ENCODE data around the gene FLT3.
A peak's percentile ranks its signal among the peaks of the same experiment; 100 is the strongest.
"Not testable (repeated sequence)": the region's sequence is repeated elsewhere in the genome, so short reads cannot be mapped to it uniquely, and the experiment has no call there.

FLT3 gene

DNA sequence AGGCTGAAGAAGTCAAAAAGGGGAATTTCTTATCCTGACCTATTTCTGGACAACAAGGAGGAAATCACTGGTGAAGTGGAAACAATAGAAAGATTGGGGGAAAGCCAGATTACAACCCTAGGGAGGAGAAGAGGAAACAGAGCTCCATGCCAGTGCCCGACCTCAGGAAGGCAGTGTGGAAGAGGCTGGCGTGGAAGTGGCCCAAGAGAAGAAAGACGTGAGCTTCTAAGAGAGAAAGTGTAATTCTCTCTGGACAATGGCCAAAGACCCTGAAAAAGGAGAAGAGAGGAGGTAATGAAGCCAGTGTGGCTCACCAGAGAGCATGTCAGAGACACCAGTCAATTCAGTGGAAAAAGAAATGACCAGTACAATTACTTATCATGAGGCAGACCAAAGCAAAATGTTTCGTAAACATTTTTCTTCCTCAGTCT lies 59.3 kb downstream of the FLT3 start:
- TF ChIP-seq, protein P1, sequence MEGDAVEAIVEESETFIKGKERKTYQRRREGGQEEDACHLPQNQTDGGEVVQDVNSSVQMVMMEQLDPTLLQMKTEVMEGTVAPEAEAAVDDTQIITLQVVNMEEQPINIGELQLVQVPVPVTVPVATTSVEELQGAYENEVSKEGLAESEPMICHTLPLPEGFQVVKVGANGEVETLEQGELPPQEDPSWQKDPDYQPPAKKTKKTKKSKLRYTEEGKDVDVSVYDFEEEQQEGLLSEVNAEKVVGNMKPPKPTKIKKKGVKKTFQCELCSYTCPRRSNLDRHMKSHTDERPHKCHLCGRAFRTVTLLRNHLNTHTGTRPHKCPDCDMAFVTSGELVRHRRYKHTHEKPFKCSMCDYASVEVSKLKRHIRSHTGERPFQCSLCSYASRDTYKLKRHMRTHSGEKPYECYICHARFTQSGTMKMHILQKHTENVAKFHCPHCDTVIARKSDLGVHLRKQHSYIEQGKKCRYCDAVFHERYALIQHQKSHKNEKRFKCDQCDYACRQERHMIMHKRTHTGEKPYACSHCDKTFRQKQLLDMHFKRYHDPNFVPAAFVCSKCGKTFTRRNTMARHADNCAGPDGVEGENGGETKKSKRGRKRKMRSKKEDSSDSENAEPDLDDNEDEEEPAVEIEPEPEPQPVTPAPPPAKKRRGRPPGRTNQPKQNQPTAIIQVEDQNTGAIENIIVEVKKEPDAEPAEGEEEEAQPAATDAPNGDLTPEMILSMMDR (IDR thresholded peaks at IDR 0.05; ENCODE audit: poor library complexity, severe bottlenecking) = no peak
- Histone ChIP-seq H3K4me3 (ENCODE audit: severe bottlenecking) (no peak overlapping the region), H3K27ac (ENCODE audit: poor library complexity, severe bottlenecking) (no peak overlapping the region), H3K36me3 (ENCODE audit: low read depth) (no peaks in the 10 kb centered on the region), H3K9me3 (ENCODE audit: severe bottlenecking) (no peaks in the 10 kb centered on the region), H3K27me3 (ENCODE audit: insufficient read depth, poor library complexity, severe bottlenecking) (no peaks in the 10 kb centered on the region), H3K4me1 (ENCODE audit: insufficient read depth, poor library complexity, severe bottlenecking) (no peaks in the 10 kb centered on the region)
- no peak for ATAC-seq (ENCODE audit: low read depth)
- no peak for DNase-seq (ENCODE audit: low spot score)

DNA sequence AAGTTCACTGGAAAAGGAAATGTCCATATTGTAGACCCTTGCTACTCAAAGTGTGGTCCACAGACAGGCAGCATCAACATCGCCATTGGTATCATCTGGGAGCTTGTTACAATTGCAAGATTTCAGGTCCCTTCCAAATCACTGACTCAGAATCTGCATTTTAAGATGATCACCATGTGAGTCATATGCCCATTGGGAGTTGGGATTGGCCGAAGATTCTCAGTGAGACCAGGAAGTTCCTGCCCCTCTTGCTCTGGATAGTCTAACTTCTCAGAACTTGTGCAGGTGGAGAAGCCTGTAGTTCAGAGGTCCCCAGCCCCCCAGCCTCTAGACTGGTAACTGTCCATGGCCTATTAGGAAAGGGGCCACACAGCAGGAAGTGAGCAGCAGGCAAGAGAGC lies 63.0 kb downstream of the FLT3 start:
- no peak for DNase-seq (ENCODE audit: low spot score)
- Histone ChIP-seq H3K36me3 (ENCODE audit: low read depth) (no peaks in the 10 kb centered on the region), H3K4me3 (ENCODE audit: severe bottlenecking) (no peak overlapping the region), H3K27me3 (ENCODE audit: insufficient read depth, poor library complexity, severe bottlenecking) (no peaks in the 10 kb centered on the region), H3K27ac (ENCODE audit: poor library complexity, severe bottlenecking) (no peak overlapping the region), H3K4me1 (ENCODE audit: insufficient read depth, poor library complexity, severe bottlenecking) (no peaks in the 10 kb centered on the region), H3K9me3 (ENCODE audit: severe bottlenecking) (no peaks in the 10 kb centered on the region)
- ATAC-seq (ENCODE audit: low read depth) = no peak
- TF ChIP-seq, protein P1 (IDR thresholded peaks at IDR 0.05; ENCODE audit: poor library complexity, severe bottlenecking) = no peak

DNA sequence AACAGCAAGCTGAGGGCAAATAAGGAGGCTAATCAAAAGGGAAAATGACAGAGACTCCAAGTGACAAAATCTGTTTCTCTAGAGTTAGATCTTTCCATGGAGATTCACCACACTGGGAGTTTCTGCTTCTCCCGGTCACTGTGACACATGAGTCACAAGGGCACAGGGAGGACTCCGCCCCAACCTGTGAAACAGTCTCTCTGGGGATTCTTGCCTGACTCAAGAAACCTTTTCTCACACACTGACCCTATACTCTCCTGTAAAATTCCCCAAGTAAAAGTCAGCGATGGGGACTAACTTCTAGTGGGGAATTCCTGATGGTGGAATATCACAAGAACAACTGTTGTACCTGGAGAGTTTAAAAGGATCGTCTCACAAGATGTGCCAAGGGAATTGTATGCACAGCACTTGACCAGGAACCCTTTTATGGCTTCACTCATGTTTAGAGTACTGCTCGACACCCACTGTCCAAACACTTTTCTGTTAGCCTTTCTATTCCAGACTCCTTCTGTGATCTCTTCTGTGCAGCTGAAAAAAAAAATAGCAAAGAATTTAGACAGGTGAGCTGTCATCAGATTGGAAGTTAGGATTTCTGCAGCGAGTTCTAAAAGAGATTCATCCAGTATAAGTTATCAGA lies 65.1 kb downstream of the FLT3 start:
- ATAC-seq (ENCODE audit: low read depth) (peak; percentile 44; the same call in 1 of the 3 replicates), DNase-seq (ENCODE audit: low spot score) (no peak)
- no peaks in the 10 kb centered on the region for H3K9me3 ChIP-seq (ENCODE audit: severe bottlenecking)
- H3K4me3 ChIP-seq (ENCODE audit: severe bottlenecking) = no peak overlapping the region
- H3K27me3 ChIP-seq (ENCODE audit: insufficient read depth, poor library complexity, severe bottlenecking) = no peaks in the 10 kb centered on the region
- no peaks in the 10 kb centered on the region for H3K36me3 ChIP-seq (ENCODE audit: low read depth)
- H3K4me1 ChIP-seq (ENCODE audit: insufficient read depth, poor library complexity, severe bottlenecking) = no peaks in the 10 kb centered on the region
- TF ChIP-seq, protein P1 (IDR thresholded peaks at IDR 0.05; ENCODE audit: poor library complexity, severe bottlenecking) = no peak
- no peak overlapping the region for H3K27ac ChIP-seq (ENCODE audit: poor library complexity, severe bottlenecking)

DNA sequence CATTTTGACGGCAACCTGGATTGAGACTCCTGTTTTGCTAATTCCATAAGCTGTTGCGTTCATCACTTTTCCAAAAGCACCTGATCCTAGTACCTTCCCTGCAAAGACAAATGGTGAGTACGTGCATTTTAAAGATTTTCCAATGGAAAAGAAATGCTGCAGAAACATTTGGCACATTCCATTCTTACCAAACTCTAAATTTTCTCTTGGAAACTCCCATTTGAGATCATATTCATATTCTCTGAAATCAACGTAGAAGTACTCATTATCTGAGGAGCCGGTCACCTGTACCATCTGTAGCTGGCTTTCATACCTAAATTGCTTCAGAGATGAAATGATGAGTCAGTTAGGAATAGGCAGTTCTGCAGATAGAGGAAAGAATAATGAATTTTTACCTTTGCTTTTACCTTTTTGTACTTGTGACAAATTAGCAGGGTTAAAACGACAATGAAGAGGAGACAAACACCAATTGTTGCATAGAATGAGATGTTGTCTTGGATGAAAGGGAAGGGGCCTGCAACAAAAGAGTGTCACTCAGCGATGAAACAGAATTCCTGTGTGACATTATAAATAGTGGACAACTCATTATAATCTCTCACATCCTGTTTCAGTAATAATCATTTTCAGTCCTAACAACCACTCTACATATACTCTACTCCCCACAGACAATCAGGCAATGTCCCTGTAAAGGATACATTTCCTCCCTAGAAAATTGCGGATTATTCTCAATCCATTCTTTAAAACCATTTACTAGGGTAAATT lies 66.3 kb downstream of the FLT3 start:
- H3K36me3 ChIP-seq (ENCODE audit: low read depth) = no peaks in the 10 kb centered on the region
- H3K4me1 ChIP-seq (ENCODE audit: insufficient read depth, poor library complexity, severe bottlenecking) = no peaks in the 10 kb centered on the region
- DNase-seq (ENCODE audit: low spot score) (no peak), ATAC-seq (ENCODE audit: low read depth) (no peak)
- TF ChIP-seq, protein P1 (IDR thresholded peaks at IDR 0.05; ENCODE audit: poor library complexity, severe bottlenecking) = no peak
- H3K27ac ChIP-seq (ENCODE audit: poor library complexity, severe bottlenecking) = no peak overlapping the region
- no peaks in the 10 kb centered on the region for H3K9me3 ChIP-seq (ENCODE audit: severe bottlenecking)
- H3K4me3 ChIP-seq (ENCODE audit: severe bottlenecking) = no peak overlapping the region
- no peaks in the 10 kb centered on the region for H3K27me3 ChIP-seq (ENCODE audit: insufficient read depth, poor library complexity, severe bottlenecking)

DNA sequence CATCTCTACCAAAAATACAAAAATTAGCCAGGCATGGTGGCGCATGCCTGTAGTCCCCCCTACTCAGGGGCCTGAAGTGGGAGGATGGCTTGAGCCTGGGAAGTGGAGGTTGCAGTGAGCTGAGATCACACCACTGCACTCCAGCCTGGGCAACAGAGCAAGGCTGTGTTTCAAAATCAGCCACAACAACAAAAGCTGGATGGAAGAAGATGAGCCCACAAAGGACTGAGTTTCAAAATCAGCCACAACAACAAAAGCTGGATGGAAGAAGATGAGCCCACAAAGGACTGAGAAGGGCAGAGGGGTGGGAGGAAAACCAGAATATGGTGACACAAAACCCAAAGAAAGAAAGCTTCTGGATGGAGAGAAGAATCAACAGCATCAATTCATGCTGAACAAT lies 67.9 kb downstream of the FLT3 start:
- not testable (repeated sequence) for H3K4me3 ChIP-seq (ENCODE audit: severe bottlenecking); DNase-seq (ENCODE audit: low spot score); H3K9me3 ChIP-seq (ENCODE audit: severe bottlenecking); H3K36me3 ChIP-seq (ENCODE audit: low read depth); H3K4me1 ChIP-seq (ENCODE audit: insufficient read depth, poor library complexity, severe bottlenecking); ATAC-seq (ENCODE audit: low read depth); H3K27ac ChIP-seq (ENCODE audit: poor library complexity, severe bottlenecking); H3K27me3 ChIP-seq (ENCODE audit: insufficient read depth, poor library complexity, severe bottlenecking)

All from RWPE2 (cell line).